H1 (cell line): ENCODE results near the gene ETS1. TPM values are rescaled to one million over a fixed set of nuclear protein-coding genes. Genes with fewer than 3 reads are reported as not detected.

Experiments used
- CTCF ChIA-PET: fragments of 300-600 bp; sonication (Branson Sonifier 250); formaldehyde crosslinking; loops from one replicate; lab custom pipeline; 2021; ENCODE audit not compliant: partially characterized antibody; lab: Charles Lee
- POLR2A ChIA-PET: fragments of 300-600 bp; sonication (Branson Sonifier 250); formaldehyde crosslinking; loops from one replicate; lab custom pipeline; 2021; ENCODE audit warnings: inconsistent platforms; ENCODE audit not compliant: partially characterized antibody; lab: Charles Lee
- DNase-seq, 2 experiments: peaks; one replicate each; pipeline versions ENCODE4 v3.0.0 to v3.0.0-alpha.2; 2010 to 2022; ENCODE audit warnings: low spot score in 2 of 2, low read depth in 1 of 2, mixed read lengths in 1 of 2
- FAIRE-seq: peaks from 2 replicates; lab custom pipeline; 2011; peaks lifted over from hg19 to GRCh38; lab: Jason Lieb, UNC
- H2AFZ ChIP-seq: 2 replicates; pipeline ENCODE4 v1.8.1; 2012; ENCODE audit warnings: low read length, inconsistent platforms
- H2AK5ac ChIP-seq: 2 replicates; pipeline ENCODE4 v1.6.1; 2013; ENCODE audit warnings: low read depth, low read length
- H2BK120ac ChIP-seq: replicated peaks from 2 replicates; pipeline ENCODE3; 2013; ENCODE audit warnings: low read depth, low read length, inconsistent platforms
- H2BK12ac ChIP-seq: 2 replicates; pipeline ENCODE4 v1.6.1; 2013; ENCODE audit warnings: low read depth, low read length
- H2BK15ac ChIP-seq: 2 replicates; pipeline ENCODE4 v1.6.1; 2013; ENCODE audit warnings: low read length
- H2BK20ac ChIP-seq: 2 replicates; pipeline ENCODE4 v1.6.1; 2013; ENCODE audit warnings: low read length
- H2BK5ac ChIP-seq: 2 replicates; pipeline ENCODE4 v1.6.1; 2013; ENCODE audit warnings: low read depth, low read length
- H3K14ac ChIP-seq: 2 replicates; pipeline ENCODE4 v1.6.1; 2013; ENCODE audit warnings: inconsistent platforms; ENCODE audit not compliant: insufficient read length
- H3K18ac ChIP-seq: 2 replicates; pipeline ENCODE4 v1.6.1; 2013; ENCODE audit warnings: low read length; ENCODE audit errors: extremely low read depth
- H3K23ac ChIP-seq: 2 replicates; pipeline ENCODE4 v1.6.1; 2013; ENCODE audit warnings: inconsistent platforms; ENCODE audit not compliant: insufficient read length
- H3K23me2 ChIP-seq: 2 replicates; pipeline ENCODE4 v1.6.1; 2013; ENCODE audit warnings: low read depth, low read length
- H3K27ac ChIP-seq: 2 replicates; pipeline ENCODE4 v1.6.1; 2011; ENCODE audit warnings: low read depth, low read length, inconsistent platforms
- H3K27me3 ChIP-seq, 4 experiments: replicated peaks in 1 of 4; 1 replicate in 1 of 4; 2 replicates in 3 of 4; pipeline versions ENCODE4 v1.6.1 to v1.8.1; 2011 to 2013; ENCODE audit warnings: low read length in 3 of 4, mild to moderate bottlenecking in 3 of 4, inconsistent platforms in 2 of 4, mixed read lengths in 2 of 4, moderate library complexity in 1 of 4; ENCODE audit not compliant: control insufficient read depth in 3 of 4, insufficient read depth in 3 of 4; ENCODE audit errors: extremely low read depth in 1 of 4
- H3K36me3 ChIP-seq, 4 experiments: 2 replicates each; pipeline versions ENCODE4 v1.6.1 to v1.8.1; 2011 to 2013; ENCODE audit warnings: mild to moderate bottlenecking in 4 of 4, low read length in 3 of 4, moderate library complexity in 2 of 4, control low read depth in 1 of 4, inconsistent platforms in 1 of 4; ENCODE audit not compliant: insufficient read depth in 4 of 4, control insufficient read depth in 2 of 4
- H3K4ac ChIP-seq: replicated peaks from 2 replicates; pipeline ENCODE3; 2013; ENCODE audit warnings: low read length, low read depth, mixed read lengths, inconsistent platforms; ENCODE audit not compliant: insufficient read length
- H3K4me1 ChIP-seq, 4 experiments: replicated peaks in 1 of 4; 1 replicate in 1 of 4; 2 replicates in 3 of 4; pipeline versions ENCODE4 v1.6.1 to v1.8.1; 2011 to 2013; ENCODE audit warnings: low read length in 3 of 4, inconsistent platforms in 2 of 4, mixed read lengths in 1 of 4; ENCODE audit not compliant: insufficient read depth in 4 of 4, control insufficient read depth in 3 of 4
- H3K4me2 ChIP-seq, 2 experiments: 2 replicates each; pipeline versions ENCODE4 v1.6.1 to v1.8.1; 2011 to 2013; ENCODE audit warnings: low read depth in 2 of 2, low read length in 2 of 2, control low read depth in 1 of 2, inconsistent platforms in 1 of 2, mild to moderate bottlenecking in 1 of 2; ENCODE audit not compliant: insufficient read depth in 1 of 2
- H3K4me3 ChIP-seq, 4 experiments: fragments of 200-600, 300-600 bp in 1 of 4; sonication (generic), shearing (Covaris generic), sonication (Bioruptor Twin) in 1 of 4; 2 replicates each; pipeline versions ENCODE4 v1.5.1 to v1.8.1; 2011 to 2016; ENCODE audit warnings: low read length in 4 of 4, low read depth in 3 of 4, control low read depth in 2 of 4, inconsistent platforms in 2 of 4, mild to moderate bottlenecking in 2 of 4, mixed read lengths in 1 of 4, moderate library complexity in 1 of 4; ENCODE audit not compliant: insufficient read depth in 2 of 4; ENCODE audit errors: extremely low read depth in 1 of 4
- H3K56ac ChIP-seq: replicated peaks from 2 replicates; pipeline ENCODE3; 2013; ENCODE audit warnings: low read depth, mild to moderate bottlenecking, mixed read lengths, low read length, inconsistent platforms; ENCODE audit not compliant: insufficient read length
- H3K79me1 ChIP-seq: 2 replicates; pipeline ENCODE4 v1.6.1; 2013; ENCODE audit warnings: low read depth, low read length, control low read depth
- H3K79me2 ChIP-seq, 2 experiments: 2 replicates each; pipeline versions ENCODE4 v1.6.1 to v1.8.1; 2012 to 2013; ENCODE audit warnings: low read length in 2 of 2, mild to moderate bottlenecking in 2 of 2, inconsistent platforms in 1 of 2; ENCODE audit not compliant: insufficient read depth in 2 of 2, control insufficient read depth in 1 of 2
- H3K9ac ChIP-seq, 4 experiments: replicated peaks in 1 of 4; 1 replicate in 1 of 4; 2 replicates in 3 of 4; pipeline versions ENCODE4 v1.6.1 to v1.8.1; 2011 to 2013; ENCODE audit warnings: low read depth in 3 of 4, low read length in 3 of 4, control low read depth in 2 of 4, mild to moderate bottlenecking in 2 of 4, moderate library complexity in 2 of 4, inconsistent platforms in 1 of 4; ENCODE audit errors: extremely low read depth in 1 of 4
- H3K9me3 ChIP-seq, 2 experiments: 2 replicates each; pipeline versions ENCODE4 v1.6.1 to v1.8.1; 2012 to 2013; ENCODE audit warnings: mild to moderate bottlenecking in 2 of 2, moderate library complexity in 2 of 2, control low read depth in 1 of 2, inconsistent platforms in 1 of 2, low read depth in 1 of 2, low read length in 1 of 2, mixed read lengths in 1 of 2; ENCODE audit not compliant: insufficient read depth in 2 of 2
- H4K20me1 ChIP-seq, 2 experiments: replicated peaks in 1 of 2; 2 replicates each; pipeline versions ENCODE3 to v1.8.1; 2011 to 2013; ENCODE audit warnings: inconsistent platforms in 2 of 2, low read length in 2 of 2, mild to moderate bottlenecking in 1 of 2; ENCODE audit not compliant: insufficient read depth in 2 of 2, control insufficient read depth in 1 of 2
- H4K5ac ChIP-seq: 2 replicates; pipeline ENCODE4 v1.6.1; 2013; ENCODE audit warnings: low read length, low read depth, mixed read lengths, inconsistent platforms; ENCODE audit not compliant: insufficient read length
- H4K8ac ChIP-seq: 2 replicates; pipeline ENCODE4 v1.8.0; 2013; ENCODE audit warnings: mild to moderate bottlenecking, moderate library complexity, low read length, inconsistent platforms; ENCODE audit not compliant: insufficient read depth; ENCODE audit errors: extremely low read depth
- H4K91ac ChIP-seq: replicated peaks from 2 replicates; pipeline ENCODE3; 2013; ENCODE audit warnings: low read length, mixed read lengths, inconsistent platforms; ENCODE audit not compliant: insufficient read length
- GTF2F1 ChIP-seq: IDR thresholded peaks from 2 replicates; pipeline ENCODE4 v1.6.1; 2012; ENCODE audit warnings: low read depth, low read length, improper control_type of control experiment, borderline replicate concordance
- NANOG ChIP-seq: IDR thresholded peaks from 2 replicates; pipeline ENCODE4 v1.6.1; 2011; ENCODE audit warnings: low read length, low read depth, mild to moderate bottlenecking, inconsistent platforms; ENCODE audit not compliant: insufficient read depth, poor library complexity, severe bottlenecking
- SIX5 ChIP-seq: IDR thresholded peaks from 2 replicates; pipeline ENCODE4 v1.6.1; 2011; ENCODE audit warnings: mild to moderate bottlenecking, low read depth, low read length
- TAF1 ChIP-seq: IDR thresholded peaks from 2 replicates; pipeline ENCODE4 v1.6.1; 2011; ENCODE audit warnings: mild to moderate bottlenecking, low read depth, low read length
- TBP ChIP-seq: IDR thresholded peaks from 2 replicates; pipeline ENCODE4 v1.6.1; 2011; ENCODE audit warnings: low read depth, low read length, improper control_type of control experiment
- WGBS, 2 experiments: shearing (Covaris generic) in 1 of 2; methylation state at CpG; one replicate each; pipeline versions ENCODE4 v1.1.6 to v1.1.7; 2013 to 2015; ENCODE audit warnings: low lambda C conversion rate in 2 of 2, mixed read lengths in 2 of 2, inconsistent platforms in 1 of 2, low coverage in 1 of 2, missing lambda C conversion rate in 1 of 2; ENCODE audit not compliant: insufficient replicate concordance in 2 of 2, insufficient coverage in 1 of 2, insufficient read length in 1 of 2; ENCODE audit errors: extremely low coverage in 1 of 2, missing lambda C conversion rate in 1 of 2; 5-methylcytosine and 5-hydroxymethylcytosine counted together
- polyA plus RNA-seq, 7 experiments: library from polyadenylated mRNA; depleted of rRNA in 3 of 7; stranded (reverse) in 5 of 7; unstranded in 2 of 7; fragments of >200 nt in 5 of 7; fragments of 200-250 nt in 2 of 7; gene quantifications; 1 replicate in 5 of 7; 2 replicates in 1 of 7; 4 replicates in 1 of 7; pipeline versions ENCODE4 v1.2.1 to v1.2.3, GENCODE V29; 2011 to 2013; ENCODE audit warnings: missing spikeins in 2 of 7, mixed read lengths in 2 of 7
- total RNA-seq: library from RNA; stranded (reverse); fragmentation: NEBNext Ultra II Directional; extraction: Animal tissue kit (Norgen Biotek cat#: 25700); gene quantifications from 2 replicates; pipeline ENCODE4 v1.2.1, GENCODE V29; 2021

The ETS1 gene
- total and polyA plus RNA-seq, 2 of the 8 experiments (the other 6 are each of a cell fraction or from before 2014, with no cell fraction given), result 10.0 to 35.3 TPM

- CTCF ChIA-PET, result interaction anchor here (0.7 to 2.1 kb wide), 8 partner anchors 10 to 332 kb away, joined by 3 to 9 read pairs (median 3); no protein-coding TSS in a partner anchor
- H2BK5ac ChIP-seq, result no peak overlapping the region
- no peaks in the 10 kb centered on the region for H3K9me3 ChIP-seq
- H4K91ac ChIP-seq, result no peak overlapping the region
- no peak overlapping the region for H4K5ac ChIP-seq
- H3K23me2 ChIP-seq, result no peaks in the 10 kb centered on the region
- TF ChIP-seq TAF1 (no peak), TBP (no peak), SIX5 (no peak), GTF2F1 (no peak), NANOG (no peak)
- TF ChIP-seq, all 59 proteins: peak for 0
- Histone ChIP-seq H2BK20ac (no peak overlapping the region), H3K9ac (no peak overlapping the region), H3K56ac (no peak overlapping the region), H2BK12ac (no peak overlapping the region), H3K79me2 (no peaks in the 10 kb centered on the region), H3K4me2 (no peak overlapping the region), H3K27me3 (no peaks in the 10 kb centered on the region), H2BK120ac (no peak overlapping the region), H3K79me1 (no peaks in the 10 kb centered on the region), H2BK15ac (no peak overlapping the region), H3K36me3 (peaks cover 0 to 4% (median 0%) of the 10 kb centered on the region in 4 experiments; a peak in 2 of 8 replicates), H3K4me1 (no peaks in the 10 kb centered on the region), H3K4ac (no peak overlapping the region), H3K27ac (no peak overlapping the region), H3K23ac (no peak overlapping the region), H3K14ac (no peak overlapping the region), H2AFZ (no peak overlapping the region), H4K20me1 (no peaks in the 10 kb centered on the region), H2AK5ac (no peak overlapping the region), H4K8ac (no peak overlapping the region), H3K18ac (no peak overlapping the region), H3K4me3 (no peak overlapping the region)
- 78% methylated on average over 3 of the region's 3 CpGs; no CpG with 5 or more reads in 1 of the 2 experiments for WGBS, 2 experiments
- POLR2A ChIA-PET, result no interaction called here
- no peak for FAIRE-seq
- no peak for DNase-seq
These were observed 97.3 kb downstream of the ETS1 start for GRCh38 chr11:128490092-128490491.
